Measurements from ENCODE around the gene DOHH. TPM values are rescaled to one million over a fixed set of nuclear protein-coding genes. Genes with fewer than 3 reads are reported as not detected.
"Not testable (repeated sequence)": the region's sequence is repeated elsewhere in the genome, so short reads cannot be mapped to it uniquely, and the experiment has no call there.

The DOHH gene
- total RNA-seq, 1 experiment from 2014 or later: 53.9 TPM

DNA sequence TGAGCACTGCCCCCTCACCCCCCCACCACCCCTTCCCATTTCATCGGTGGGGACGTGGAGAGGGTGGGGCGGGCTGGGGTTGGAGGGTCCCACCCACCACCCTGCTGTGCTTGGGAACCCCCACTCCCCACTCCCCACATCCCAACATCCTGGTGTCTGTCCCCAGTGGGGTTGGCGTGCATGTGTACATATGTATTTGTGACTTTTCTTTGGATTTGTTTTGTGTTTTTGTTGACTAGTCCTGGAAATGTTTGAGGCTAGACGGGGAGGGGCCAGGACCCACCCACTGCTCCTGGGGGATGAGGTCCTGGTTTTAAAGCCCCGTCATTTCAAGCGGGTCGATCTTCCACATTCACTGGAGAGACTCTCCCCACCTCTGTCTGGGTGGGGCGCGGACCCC, 35.5 kb upstream of the DOHH start:
- no peak for DNase-seq (ENCODE audit: low spot score)

GRCh38 chr19:3535563-3535965, 35.1 kb upstream of the DOHH start:
- in situ Hi-C loops (cut with HindIII; ENCODE audit: low sequenced_read_pairs): no loop called here
- no peak for DNase-seq (ENCODE audit: low spot score)

More for the DNA sequence above, 35.5 kb upstream of the DOHH start:
- in situ Hi-C loops (cut with HindIII; ENCODE audit: low sequenced_read_pairs): no loop called here

GRCh38 chr19:3535235-3535535, 34.7 kb upstream of the DOHH start:
- DNase-seq (ENCODE audit: low spot score): no peak
- in situ Hi-C loops (cut with HindIII; ENCODE audit: low sequenced_read_pairs): no loop called here

DNA sequence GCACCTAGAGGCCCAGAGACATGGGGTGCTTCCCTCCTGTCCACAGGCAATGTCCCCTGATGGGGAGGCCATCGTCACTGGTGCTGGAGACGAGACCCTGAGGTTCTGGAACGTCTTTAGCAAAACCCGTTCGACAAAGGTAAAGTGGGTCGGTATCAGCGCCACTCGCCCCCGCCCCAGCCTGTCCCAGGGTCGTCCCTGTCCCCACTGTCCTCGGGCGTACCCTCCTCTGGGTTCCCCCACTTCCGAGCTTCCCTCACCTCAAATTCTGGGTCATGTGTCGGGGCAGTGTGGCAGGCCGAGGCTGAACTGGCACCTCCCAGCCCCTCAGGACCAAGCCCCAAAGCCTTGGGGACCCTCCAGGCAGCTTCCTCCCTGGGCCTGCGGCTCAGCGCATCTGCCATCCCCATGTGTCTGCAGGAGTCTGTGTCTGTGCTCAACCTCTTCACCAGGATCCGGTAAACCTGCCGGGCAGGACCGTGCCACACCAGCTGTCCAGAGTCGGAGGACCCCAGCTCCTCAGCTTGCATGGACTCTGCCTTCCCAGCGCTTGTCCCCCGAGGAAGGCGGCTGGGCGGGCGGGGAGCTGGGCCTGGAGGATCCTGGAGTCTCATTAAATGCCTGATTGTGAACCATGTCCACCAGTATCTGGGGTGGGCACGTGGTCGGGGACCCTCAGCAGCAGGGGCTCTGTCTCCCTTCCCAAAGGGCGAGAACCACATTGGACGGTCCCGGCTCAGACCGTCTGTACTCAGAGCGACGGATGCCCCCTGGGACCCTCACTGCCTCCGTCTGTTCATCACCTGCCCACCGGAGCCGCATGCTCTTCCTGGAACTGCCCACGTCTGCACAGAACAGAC, 34.1 kb upstream of the DOHH start:
- DNase-seq (ENCODE audit: low spot score): no peak
- in situ Hi-C loops (cut with HindIII; ENCODE audit: low sequenced_read_pairs): no loop called here

GRCh38 chr19:3533563-3534216, 33.2 kb upstream of the DOHH start:
- in situ Hi-C loops (cut with HindIII; ENCODE audit: low sequenced_read_pairs): no loop called here
- DNase-seq (ENCODE audit: low spot score): no peak

DNA sequence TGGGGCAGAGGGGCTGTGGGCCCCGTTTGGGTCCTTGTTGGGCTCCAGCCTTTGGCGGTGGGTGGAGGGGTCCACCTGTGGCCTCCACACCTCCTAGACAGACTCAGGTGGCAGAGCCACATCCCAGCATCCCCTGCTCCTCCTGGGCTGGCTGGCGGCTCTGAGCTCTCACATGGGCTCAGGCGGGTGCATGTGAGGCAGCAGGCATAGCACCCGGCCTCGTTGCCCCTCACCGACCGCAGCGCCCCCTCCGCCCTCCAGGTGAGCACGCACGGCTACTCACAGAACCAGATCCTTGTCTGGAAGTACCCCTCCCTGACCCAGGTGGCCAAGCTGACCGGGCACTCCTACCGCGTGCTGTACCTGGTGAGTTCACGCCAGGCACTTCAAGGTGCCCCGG, 32.6 kb upstream of the DOHH start:
- in situ Hi-C loops (cut with HindIII; ENCODE audit: low sequenced_read_pairs): no loop called here
- no peak for DNase-seq (ENCODE audit: low spot score)

DNA sequence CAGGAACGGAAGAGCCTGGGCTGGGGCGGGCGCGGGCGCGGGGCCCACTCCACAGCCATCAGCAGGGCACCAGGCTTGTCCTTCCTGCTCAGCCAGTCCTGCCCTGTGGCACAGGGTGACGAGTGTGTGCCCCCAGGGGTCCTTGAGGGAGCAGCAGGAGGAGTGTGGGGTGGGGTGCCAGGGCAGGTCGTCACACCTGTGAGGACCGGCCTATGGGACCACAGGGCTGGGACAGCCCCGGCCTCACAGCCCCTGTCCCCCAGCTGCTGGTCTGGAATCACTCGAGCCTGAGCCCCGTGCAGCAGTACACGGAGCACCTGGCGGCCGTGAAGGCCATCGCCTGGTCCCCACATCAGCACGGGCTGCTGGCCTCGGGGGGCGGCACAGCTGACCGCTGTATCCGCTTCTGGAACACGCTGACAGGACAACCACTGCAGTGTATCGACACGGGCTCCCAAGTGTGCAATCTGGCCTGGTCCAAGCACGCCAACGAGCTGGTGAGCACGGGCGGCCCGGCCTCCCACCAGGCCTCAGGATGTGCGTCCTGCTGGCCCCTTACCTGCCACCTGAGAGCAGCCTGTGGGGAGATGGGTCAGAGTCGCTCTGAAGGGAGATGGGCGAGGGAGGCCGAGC, 31.8 kb upstream of the DOHH start:
- in situ Hi-C loops (cut with HindIII; ENCODE audit: low sequenced_read_pairs): no loop called here

GRCh38 chr19:3531716-3532115, 31.2 kb upstream of the DOHH start:
- in situ Hi-C loops (cut with HindIII; ENCODE audit: low sequenced_read_pairs): no loop called here

More for the DNA sequence above, 31.8 kb upstream of the DOHH start:
- DNase-seq (ENCODE audit: low spot score): no peak

GRCh38 chr19:3530389-3530788, 29.9 kb upstream of the DOHH start:
- in situ Hi-C loops (cut with HindIII; ENCODE audit: low sequenced_read_pairs): no loop called here
- no peak for DNase-seq (ENCODE audit: low spot score)

More at GRCh38 chr19:3531716-3532115, 31.2 kb upstream of the DOHH start:
- no peak for DNase-seq (ENCODE audit: low spot score)

DNA sequence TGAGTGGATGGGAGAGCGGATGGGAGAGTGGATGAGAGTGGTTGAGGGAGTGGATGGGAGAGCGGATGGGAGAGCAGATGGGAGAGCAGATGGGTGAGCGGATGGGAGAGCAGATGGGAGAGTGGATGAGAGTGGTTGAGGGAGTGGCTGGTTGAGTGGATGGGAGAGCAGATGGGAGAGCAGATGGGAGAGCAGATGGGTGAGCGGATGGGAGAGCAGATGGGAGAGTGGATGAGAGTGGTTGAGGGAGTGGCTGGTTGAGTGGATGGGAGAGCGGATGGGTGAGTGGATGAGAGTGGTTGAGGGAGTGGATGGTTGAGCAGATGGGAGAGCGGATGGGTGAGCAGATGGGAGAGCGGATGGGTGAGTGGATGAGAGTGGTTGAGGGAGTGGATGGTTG, 28.8 kb upstream of the DOHH start:
- in situ Hi-C loops (cut with HindIII; ENCODE audit: low sequenced_read_pairs): not testable (repeated sequence)

DNA sequence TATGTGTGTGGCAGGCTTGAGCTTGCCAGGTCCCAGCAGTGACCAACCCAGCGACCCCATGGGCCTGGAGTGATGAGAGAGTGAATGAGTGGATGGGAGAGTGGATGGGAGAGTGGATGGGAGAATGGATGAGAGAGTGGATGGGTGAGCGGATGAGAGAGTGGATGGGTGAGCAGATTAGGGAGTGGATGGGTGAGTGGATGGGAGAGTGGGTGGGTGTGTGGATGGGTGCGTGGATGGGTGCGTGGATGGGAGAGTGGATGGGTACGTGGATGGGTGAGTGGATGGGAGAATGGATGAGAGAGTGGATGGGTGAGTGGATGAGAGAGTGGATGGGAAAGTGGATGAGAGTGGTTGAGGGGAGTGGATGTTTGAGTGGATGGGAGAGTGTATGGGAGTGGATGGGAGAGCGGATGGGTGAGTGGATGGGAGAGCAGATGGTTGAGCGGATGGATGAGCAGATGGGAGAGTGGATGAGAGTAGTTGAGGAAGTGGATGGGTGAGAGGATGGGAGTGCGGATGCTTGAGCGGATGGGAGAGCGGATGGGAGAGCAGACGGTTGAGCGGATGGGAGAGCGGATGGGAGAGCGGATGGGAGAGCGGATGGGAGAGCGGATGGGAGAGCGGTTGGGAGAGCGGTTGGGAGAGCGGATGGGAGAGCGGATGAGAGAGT, 28.2 kb upstream of the DOHH start:
- in situ Hi-C loops (cut with HindIII; ENCODE audit: low sequenced_read_pairs): no loop called here
- no peak for DNase-seq (ENCODE audit: low spot score)

More for the DNA sequence above, 28.8 kb upstream of the DOHH start:
- not testable (repeated sequence) for DNase-seq (ENCODE audit: low spot score)

- DNase-seq (ENCODE audit: low spot score): no peak
- in situ Hi-C loops (cut with HindIII; ENCODE audit: low sequenced_read_pairs): no loop called here
Observed at GRCh38 chr19:3528080-3528479, 27.6 kb upstream of the DOHH start.

DNA sequence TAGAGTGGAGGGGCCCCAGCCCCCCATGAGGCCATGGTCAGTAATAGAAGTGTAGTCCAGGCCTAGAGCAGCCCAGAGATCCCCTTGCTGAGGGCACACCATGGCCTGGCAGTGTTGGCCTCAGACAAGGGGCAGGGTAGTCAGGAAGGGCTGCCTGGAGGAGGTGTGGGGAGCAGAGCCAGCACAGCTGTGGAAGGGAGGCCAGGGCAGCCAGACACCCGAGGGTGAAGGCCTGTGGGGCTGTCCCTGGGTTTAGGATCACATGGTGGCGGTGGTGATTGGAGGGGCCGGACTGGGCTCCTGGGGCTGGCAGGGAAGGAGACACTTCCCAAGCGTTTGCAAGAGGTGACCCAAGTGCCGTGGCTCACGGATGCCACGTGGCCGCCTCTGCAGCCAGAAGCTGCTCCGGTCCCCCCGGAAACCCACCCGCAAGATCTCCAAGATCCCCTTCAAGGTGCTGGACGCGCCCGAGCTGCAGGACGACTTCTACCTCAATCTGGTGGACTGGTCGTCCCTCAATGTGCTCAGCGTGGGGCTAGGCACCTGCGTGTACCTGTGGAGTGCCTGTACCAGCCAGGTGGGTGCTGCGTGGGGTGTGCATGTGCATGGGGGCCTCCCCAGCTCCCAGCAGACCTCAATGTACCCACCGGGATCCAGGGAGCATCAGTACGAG, 26.9 kb upstream of the DOHH start:
- DNase-seq (ENCODE audit: low spot score): no peak
- in situ Hi-C loops (cut with HindIII; ENCODE audit: low sequenced_read_pairs): no loop called here

DNA sequence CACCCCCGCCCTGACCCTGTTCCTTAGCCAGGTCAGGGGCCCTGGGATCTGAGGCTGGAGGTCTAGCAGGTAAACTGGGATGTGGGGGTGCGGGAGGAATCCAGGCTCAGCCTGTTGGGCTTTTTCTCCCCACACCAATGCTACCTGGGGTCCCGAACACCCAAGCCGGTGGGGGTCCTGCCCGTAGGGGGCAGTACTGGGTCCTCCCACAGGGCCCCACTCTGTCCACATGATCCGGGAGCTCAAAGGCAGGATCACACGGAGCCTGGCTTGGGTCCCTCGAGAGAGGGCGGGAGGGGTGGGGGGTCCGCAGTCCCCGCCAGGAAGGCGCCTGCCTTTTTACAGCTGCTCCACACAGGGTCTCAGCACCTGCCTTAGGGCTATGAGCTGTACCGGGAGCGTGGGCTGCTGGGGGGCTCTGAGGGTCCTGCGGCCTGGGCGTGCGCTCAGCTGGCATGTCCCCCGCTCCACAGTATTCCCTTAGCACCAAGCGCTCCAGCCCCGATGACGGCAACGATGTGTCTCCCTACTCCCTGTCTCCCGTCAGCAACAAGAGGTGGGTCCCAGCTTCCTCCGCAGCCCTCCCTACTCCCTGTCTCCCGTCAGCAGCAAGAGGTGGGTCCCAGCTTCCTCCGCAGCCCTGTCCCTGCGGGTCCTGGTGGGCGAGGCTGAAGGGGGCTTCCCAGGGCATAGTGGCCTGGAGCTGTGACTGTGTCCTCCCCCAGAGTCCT, 26.2 kb upstream of the DOHH start:
- in situ Hi-C loops (cut with HindIII; ENCODE audit: low sequenced_read_pairs): no loop called here
- no peak for DNase-seq (ENCODE audit: low spot score)

GRCh38 chr19:3524904-3525451, 24.5 kb upstream of the DOHH start:
- DNase-seq (ENCODE audit: low spot score): no peak
- in situ Hi-C loops (cut with HindIII; ENCODE audit: low sequenced_read_pairs): no loop called here

DNA sequence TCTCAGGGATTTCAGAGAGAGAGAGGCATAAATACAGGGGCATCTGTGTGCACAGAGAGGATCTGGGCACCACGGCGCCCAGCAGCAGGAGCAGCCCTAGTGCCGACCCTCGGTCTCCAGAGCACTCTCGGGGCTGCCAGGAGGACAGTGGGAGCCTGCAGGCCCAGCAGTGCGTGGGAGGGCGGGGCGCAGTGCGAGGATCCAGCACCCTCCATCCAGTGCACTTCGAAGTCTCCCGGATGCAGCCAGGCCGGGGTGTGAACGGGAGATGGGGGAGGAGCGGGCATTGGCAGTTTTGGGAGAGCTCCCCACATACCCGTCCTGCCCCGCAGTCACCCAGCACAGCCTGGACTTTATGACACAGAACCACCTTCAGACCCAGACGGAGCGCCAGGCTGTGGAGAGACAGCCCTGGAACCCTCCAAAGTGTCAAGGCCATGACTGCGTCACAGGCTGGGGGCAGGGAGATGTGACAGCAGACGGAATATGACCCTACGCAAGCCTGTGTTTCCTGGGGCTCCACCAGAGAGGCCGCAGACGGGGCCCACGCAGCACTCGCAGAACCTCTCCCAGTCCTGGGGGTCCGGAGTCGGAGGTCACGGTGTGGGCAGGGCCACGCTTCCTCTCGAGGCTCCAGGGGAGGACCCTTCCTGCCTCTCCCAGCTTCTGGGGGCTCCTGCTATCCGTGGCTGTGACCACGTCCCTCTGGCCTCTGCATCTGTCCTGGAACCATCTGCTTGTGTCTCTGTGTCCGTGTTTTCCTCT, 23.8 kb upstream of the DOHH start:
- in situ Hi-C loops (cut with HindIII; ENCODE audit: low sequenced_read_pairs): no loop called here

DNA sequence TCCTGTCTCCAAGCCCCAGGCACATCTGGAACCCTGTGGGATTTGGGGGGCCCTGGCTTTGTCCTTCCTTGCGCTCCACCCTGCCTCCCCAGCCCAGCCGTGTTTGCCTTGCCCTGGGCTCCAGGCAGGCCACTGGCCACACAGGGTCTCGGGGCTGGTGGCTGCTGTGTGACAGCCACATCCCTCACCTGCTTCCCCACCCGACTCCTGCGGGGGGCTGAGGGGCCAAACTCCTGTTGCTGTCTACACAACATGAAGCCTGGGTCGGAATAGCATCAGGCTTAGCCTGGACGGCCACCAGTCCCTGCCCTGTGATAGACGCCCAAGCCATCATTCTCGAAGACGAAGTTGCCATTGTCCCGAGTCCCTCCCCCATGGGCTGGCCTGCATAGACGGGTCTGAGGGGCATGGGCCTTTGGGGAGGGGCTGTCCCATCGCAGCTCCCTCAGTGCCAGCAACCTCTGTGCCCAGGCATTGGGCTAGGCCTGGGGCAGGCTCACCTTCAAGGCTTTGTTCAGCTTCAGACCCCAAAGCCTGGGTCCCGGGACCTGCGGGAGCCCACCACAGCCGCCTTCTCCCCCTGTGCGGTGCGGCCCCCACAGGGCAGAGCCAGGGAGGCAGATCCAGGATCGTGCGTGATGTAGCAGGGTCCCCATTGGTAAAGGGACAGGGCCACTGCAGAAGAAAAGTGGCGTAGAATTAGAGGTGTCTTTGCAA, 23.0 kb upstream of the DOHH start:
- no peak for DNase-seq (ENCODE audit: low spot score)
- in situ Hi-C loops (cut with HindIII; ENCODE audit: low sequenced_read_pairs): no loop called here

More for the DNA sequence above, 23.8 kb upstream of the DOHH start:
- DNase-seq (ENCODE audit: low spot score): no peak
